ENCODE data around the gene ANKK1. TPM values are rescaled to one million over a fixed set of nuclear protein-coding genes. Genes with fewer than 3 reads are reported as not detected.

ANKK1 gene
- total and polyA plus RNA-seq, 2 donors from 2014 or later, result 0.19 to 0.60 TPM

DNA sequence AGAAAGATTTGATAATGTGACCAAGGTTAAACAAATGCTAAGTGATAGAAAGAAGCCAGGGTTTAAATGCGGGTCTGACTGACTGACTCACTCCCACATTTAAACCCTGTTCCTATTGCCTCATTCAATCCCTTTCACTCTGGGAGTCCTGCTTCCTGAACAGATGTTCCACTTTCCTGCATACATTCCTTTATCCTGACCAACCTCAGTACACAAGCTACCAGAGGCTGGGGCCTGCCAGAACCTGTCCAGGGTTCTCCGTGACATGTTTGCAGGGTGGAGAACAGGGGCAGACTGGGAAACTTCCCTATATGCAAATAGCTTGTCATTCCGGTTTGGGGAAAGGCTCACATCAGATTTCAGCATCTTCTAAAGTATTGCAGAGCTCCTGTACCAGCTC, 3.0 kb upstream of the ANKK1 start:
- TF ChIP-seq, protein P1, sequence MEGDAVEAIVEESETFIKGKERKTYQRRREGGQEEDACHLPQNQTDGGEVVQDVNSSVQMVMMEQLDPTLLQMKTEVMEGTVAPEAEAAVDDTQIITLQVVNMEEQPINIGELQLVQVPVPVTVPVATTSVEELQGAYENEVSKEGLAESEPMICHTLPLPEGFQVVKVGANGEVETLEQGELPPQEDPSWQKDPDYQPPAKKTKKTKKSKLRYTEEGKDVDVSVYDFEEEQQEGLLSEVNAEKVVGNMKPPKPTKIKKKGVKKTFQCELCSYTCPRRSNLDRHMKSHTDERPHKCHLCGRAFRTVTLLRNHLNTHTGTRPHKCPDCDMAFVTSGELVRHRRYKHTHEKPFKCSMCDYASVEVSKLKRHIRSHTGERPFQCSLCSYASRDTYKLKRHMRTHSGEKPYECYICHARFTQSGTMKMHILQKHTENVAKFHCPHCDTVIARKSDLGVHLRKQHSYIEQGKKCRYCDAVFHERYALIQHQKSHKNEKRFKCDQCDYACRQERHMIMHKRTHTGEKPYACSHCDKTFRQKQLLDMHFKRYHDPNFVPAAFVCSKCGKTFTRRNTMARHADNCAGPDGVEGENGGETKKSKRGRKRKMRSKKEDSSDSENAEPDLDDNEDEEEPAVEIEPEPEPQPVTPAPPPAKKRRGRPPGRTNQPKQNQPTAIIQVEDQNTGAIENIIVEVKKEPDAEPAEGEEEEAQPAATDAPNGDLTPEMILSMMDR (IDR thresholded peaks at IDR 0.05; ENCODE audit: borderline replicate concordance, extremely low read depth, insufficient read depth), result no peak
- Histone ChIP-seq H3K27me3 (ENCODE audit: control insufficient read depth, insufficient read depth, low read length) (no peaks in the 10 kb centered on the region), H3K4me1 (ENCODE audit: control insufficient read depth in 2 of 3, insufficient read depth in 2 of 3, low read depth in 1 of 3, low read length in 3 of 3) (no peaks in the 10 kb centered on the region), H3K4me3 (ENCODE audit: low read length in 3 of 3) (no peak overlapping the region), H3K9ac (ENCODE audit: low read length in 3 of 3) (no peak overlapping the region), H3K27ac (ENCODE audit: low read depth in 2 of 2, low read length in 2 of 2) (no peak overlapping the region), H3K36me3 (ENCODE audit: control insufficient read depth in 2 of 3, insufficient read depth in 3 of 3, low read length in 3 of 3) (no peaks in the 10 kb centered on the region), H3K9me3 (ENCODE audit: control insufficient read depth in 2 of 3, insufficient read depth in 1 of 3, low read length in 3 of 3) (no peaks in the 10 kb centered on the region)
- FAIRE-seq (no peak), DNase-seq (peak in 2 of 5 donors; percentile 9 to 18)
- intact Hi-C loops (cut with DNase I), result no loop called here

DNA sequence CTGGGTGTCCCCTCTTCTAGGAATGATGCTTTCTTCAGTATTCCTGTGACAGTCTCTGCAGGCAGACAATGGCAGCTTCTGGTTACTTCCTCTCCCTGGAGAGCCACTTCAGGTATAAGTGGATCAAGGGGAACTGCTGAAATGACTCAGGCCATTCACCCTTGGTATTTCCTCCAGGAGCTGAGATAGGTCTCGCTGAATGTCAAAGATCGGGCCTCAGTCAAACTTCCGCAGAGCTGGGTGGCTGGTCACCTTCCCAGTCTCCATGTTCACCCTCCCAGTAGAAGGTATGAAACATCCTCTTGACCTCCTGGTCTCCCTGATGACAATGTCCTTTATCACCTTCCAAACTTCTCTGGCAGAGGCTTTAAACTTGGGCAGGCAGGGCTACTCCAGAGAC, 1.8 kb upstream of the ANKK1 start:
- no peaks in the 10 kb centered on the region for H3K4me1 ChIP-seq (ENCODE audit: control insufficient read depth in 2 of 3, insufficient read depth in 2 of 3, low read depth in 1 of 3, low read length in 3 of 3)
- FAIRE-seq (no peak), DNase-seq (no peak)
- intact Hi-C loops (cut with DNase I), result no loop called here
- H3K36me3 ChIP-seq (ENCODE audit: control insufficient read depth in 2 of 3, insufficient read depth in 3 of 3, low read length in 3 of 3), result no peaks in the 10 kb centered on the region
- no peak overlapping the region for H3K27ac ChIP-seq (ENCODE audit: low read depth in 2 of 2, low read length in 2 of 2)
- TF ChIP-seq, protein P1 (IDR thresholded peaks at IDR 0.05; ENCODE audit: borderline replicate concordance, extremely low read depth, insufficient read depth), result no peak
- no peaks in the 10 kb centered on the region for H3K9me3 ChIP-seq (ENCODE audit: control insufficient read depth in 2 of 3, insufficient read depth in 1 of 3, low read length in 3 of 3)
- no peak overlapping the region for H3K9ac ChIP-seq (ENCODE audit: low read length in 3 of 3)
- H3K4me3 ChIP-seq (ENCODE audit: low read length in 3 of 3), result no peak overlapping the region
- no peaks in the 10 kb centered on the region for H3K27me3 ChIP-seq (ENCODE audit: control insufficient read depth, insufficient read depth, low read length)

DNA sequence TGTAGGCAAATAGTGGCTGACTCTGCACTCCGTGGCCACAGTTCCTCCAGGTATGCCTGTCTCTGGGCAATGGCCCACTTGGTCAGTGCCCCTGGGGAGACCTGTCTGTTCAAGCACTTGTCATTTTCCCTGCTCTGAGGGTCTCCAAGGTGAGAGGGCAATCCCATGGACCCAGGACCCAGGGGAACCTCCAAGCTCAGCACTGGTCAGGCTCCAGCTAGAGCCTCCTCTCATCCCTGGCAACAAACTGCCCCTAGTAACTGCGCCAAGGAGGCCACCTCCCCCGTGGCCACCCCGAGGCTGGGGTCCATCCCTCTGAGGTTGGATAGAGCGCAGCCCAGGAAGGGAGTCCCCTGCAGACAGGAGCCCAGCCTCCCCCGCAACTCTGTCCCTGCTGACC, 713 bp upstream of the ANKK1 start:
- no peaks in the 10 kb centered on the region for H3K4me1 ChIP-seq (ENCODE audit: control insufficient read depth in 2 of 3, insufficient read depth in 2 of 3, low read depth in 1 of 3, low read length in 3 of 3)
- no peak for FAIRE-seq
- no peaks in the 10 kb centered on the region for H3K27me3 ChIP-seq (ENCODE audit: control insufficient read depth, insufficient read depth, low read length)
- no peaks in the 10 kb centered on the region for H3K36me3 ChIP-seq (ENCODE audit: control insufficient read depth in 2 of 3, insufficient read depth in 3 of 3, low read length in 3 of 3)
- intact Hi-C loops (cut with DNase I), result no loop called here
- H3K9me3 ChIP-seq (ENCODE audit: control insufficient read depth in 2 of 3, insufficient read depth in 1 of 3, low read length in 3 of 3), result no peaks in the 10 kb centered on the region
- no peak overlapping the region for H3K4me3 ChIP-seq (ENCODE audit: low read length in 3 of 3)
- H3K27ac ChIP-seq (ENCODE audit: low read depth in 2 of 2, low read length in 2 of 2), result no peak overlapping the region
- TF ChIP-seq, protein P1 (IDR thresholded peaks at IDR 0.05; ENCODE audit: borderline replicate concordance, extremely low read depth, insufficient read depth), result no peak
- no peak overlapping the region for H3K9ac ChIP-seq (ENCODE audit: low read length in 3 of 3)
- no peak for DNase-seq

DNA sequence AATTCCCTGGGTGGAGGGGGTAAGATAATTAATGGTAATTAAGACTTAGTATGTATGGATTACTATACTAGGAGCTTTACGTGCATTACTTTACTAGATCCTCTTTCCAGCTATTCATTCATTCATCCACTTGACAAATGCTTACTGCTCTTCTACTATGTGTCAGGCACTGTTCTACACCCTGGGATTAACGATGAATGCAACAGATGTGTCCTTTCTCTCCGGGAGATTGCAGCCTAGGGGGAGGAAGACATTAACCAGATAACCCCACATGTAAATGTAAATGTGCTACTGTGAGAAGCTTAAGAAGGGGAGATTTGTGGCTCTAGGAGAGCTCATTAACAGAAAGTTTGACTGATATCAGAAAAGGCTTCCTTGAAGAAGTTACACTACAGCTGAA, 1.7 kb downstream of the ANKK1 start:
- TF ChIP-seq, protein P1 (IDR thresholded peaks at IDR 0.05; ENCODE audit: borderline replicate concordance, extremely low read depth, insufficient read depth), result no peak
- H3K36me3 ChIP-seq (ENCODE audit: control insufficient read depth in 2 of 3, insufficient read depth in 3 of 3, low read length in 3 of 3), result no peaks in the 10 kb centered on the region
- intact Hi-C loops (cut with DNase I), result no loop called here

More for the DNA sequence above, 1.7 kb downstream of the ANKK1 start:
- Histone ChIP-seq H3K9me3 (ENCODE audit: control insufficient read depth in 2 of 3, insufficient read depth in 1 of 3, low read length in 3 of 3) (no peaks in the 10 kb centered on the region), H3K4me1 (ENCODE audit: control insufficient read depth in 2 of 3, insufficient read depth in 2 of 3, low read depth in 1 of 3, low read length in 3 of 3) (no peaks in the 10 kb centered on the region), H3K9ac (ENCODE audit: low read length in 3 of 3) (no peak overlapping the region), H3K27me3 (ENCODE audit: control insufficient read depth, insufficient read depth, low read length) (no peaks in the 10 kb centered on the region), H3K27ac (ENCODE audit: low read depth in 2 of 2, low read length in 2 of 2) (no peak overlapping the region), H3K4me3 (ENCODE audit: low read length in 3 of 3) (no peak overlapping the region)
- no peak for FAIRE-seq
- peak in 1 of 5 donors; percentile 31 for DNase-seq
